Measurements from ENCODE around the gene PPAT.

Gene PPAT

GRCh38 chr4:56433280-56433679 lies 2.1 kb downstream of the PPAT start:
- H3K27ac ChIP-seq (ENCODE audit: low read depth, low read length): no peak overlapping the region
- no peaks in the 10 kb centered on the region for H3K9me3 ChIP-seq (ENCODE audit: control insufficient read depth, insufficient read depth, low read depth, low read length)
- H3K4me3 ChIP-seq (ENCODE audit: low read depth, low read length): peak overlapping the region; percentile 93
- no peaks in the 10 kb centered on the region for H3K27me3 ChIP-seq (ENCODE audit: control insufficient read depth, insufficient read depth, low read length)
- no peaks in the 10 kb centered on the region for H3K36me3 ChIP-seq (ENCODE audit: control insufficient read depth, insufficient read depth, low read length)
- peak overlapping the region; percentile 25 for H3K9ac ChIP-seq (ENCODE audit: low read length)
- peaks cover 4% of the 10 kb centered on the region; the same call in 1 of the 2 replicates for H3K4me1 ChIP-seq (ENCODE audit: control insufficient read depth, insufficient read depth, low read length)

- Histone ChIP-seq H3K36me3 (ENCODE audit: control insufficient read depth, insufficient read depth, low read length) (peaks cover 8% of the 10 kb centered on the region; the same call in 1 of the 2 replicates), H3K27ac (ENCODE audit: low read depth, low read length) (no peak overlapping the region), H3K27me3 (ENCODE audit: control insufficient read depth, insufficient read depth, low read length) (no peaks in the 10 kb centered on the region), H3K4me3 (ENCODE audit: low read depth, low read length) (no peak overlapping the region), H3K4me1 (ENCODE audit: control insufficient read depth, insufficient read depth, low read length) (peaks cover 11% of the 10 kb centered on the region), H3K9me3 (ENCODE audit: control insufficient read depth, insufficient read depth, low read depth, low read length) (peaks cover 2% of the 10 kb centered on the region; the same call in 1 of the 2 replicates), H3K9ac (ENCODE audit: low read length) (no peak overlapping the region)
Measured at GRCh38 chr4:56430203-56430602, 5.2 kb downstream of the PPAT start.

- no peak overlapping the region for H3K9ac ChIP-seq (ENCODE audit: low read length)
- H3K27ac ChIP-seq (ENCODE audit: low read depth, low read length): no peak overlapping the region
- H3K4me1 ChIP-seq (ENCODE audit: control insufficient read depth, insufficient read depth, low read length): peaks cover 19% of the 10 kb centered on the region
- H3K4me3 ChIP-seq (ENCODE audit: low read depth, low read length): no peak overlapping the region
- peaks cover 17% of the 10 kb centered on the region; the same call in 1 of the 2 replicates for H3K36me3 ChIP-seq (ENCODE audit: control insufficient read depth, insufficient read depth, low read length)
- H3K27me3 ChIP-seq (ENCODE audit: control insufficient read depth, insufficient read depth, low read length): no peaks in the 10 kb centered on the region
- peaks cover 2% of the 10 kb centered on the region; the same call in 1 of the 2 replicates for H3K9me3 ChIP-seq (ENCODE audit: control insufficient read depth, insufficient read depth, low read depth, low read length)
Measured at GRCh38 chr4:56427179-56427578, 8.2 kb downstream of the PPAT start.

- Histone ChIP-seq H3K9ac (ENCODE audit: low read length) (no peak overlapping the region), H3K4me3 (ENCODE audit: low read depth, low read length) (no peak overlapping the region), H3K9me3 (ENCODE audit: control insufficient read depth, insufficient read depth, low read depth, low read length) (peaks cover 6% of the 10 kb centered on the region; the same call in 1 of the 2 replicates), H3K36me3 (ENCODE audit: control insufficient read depth, insufficient read depth, low read length) (peaks cover 22% of the 10 kb centered on the region), H3K4me1 (ENCODE audit: control insufficient read depth, insufficient read depth, low read length) (peaks cover 15% of the 10 kb centered on the region), H3K27ac (ENCODE audit: low read depth, low read length) (no peak overlapping the region), H3K27me3 (ENCODE audit: control insufficient read depth, insufficient read depth, low read length) (no peaks in the 10 kb centered on the region)
Measured at GRCh38 chr4:56426273-56426672, 9.1 kb downstream of the PPAT start.

- Histone ChIP-seq H3K27me3 (ENCODE audit: control insufficient read depth, insufficient read depth, low read length) (no peaks in the 10 kb centered on the region), H3K4me1 (ENCODE audit: control insufficient read depth, insufficient read depth, low read length) (peaks cover 15% of the 10 kb centered on the region), H3K36me3 (ENCODE audit: control insufficient read depth, insufficient read depth, low read length) (peaks cover 29% of the 10 kb centered on the region), H3K9ac (ENCODE audit: low read length) (no peak overlapping the region), H3K27ac (ENCODE audit: low read depth, low read length) (peak overlapping the region; percentile 43; the same call in 1 of the 2 replicates), H3K4me3 (ENCODE audit: low read depth, low read length) (peak overlapping the region; percentile 39), H3K9me3 (ENCODE audit: control insufficient read depth, insufficient read depth, low read depth, low read length) (peaks cover 6% of the 10 kb centered on the region; the same call in 1 of the 2 replicates)
Measured at GRCh38 chr4:56425518-56425917, 9.9 kb downstream of the PPAT start.

- H3K9me3 ChIP-seq (ENCODE audit: control insufficient read depth, insufficient read depth, low read depth, low read length): peaks cover 6% of the 10 kb centered on the region; the same call in 1 of the 2 replicates
- peak overlapping the region; percentile 27; the same call in 1 of the 2 replicates for H3K4me3 ChIP-seq (ENCODE audit: low read depth, low read length)
- peaks cover 29% of the 10 kb centered on the region for H3K36me3 ChIP-seq (ENCODE audit: control insufficient read depth, insufficient read depth, low read length)
- peaks cover 15% of the 10 kb centered on the region for H3K4me1 ChIP-seq (ENCODE audit: control insufficient read depth, insufficient read depth, low read length)
- no peaks in the 10 kb centered on the region for H3K27me3 ChIP-seq (ENCODE audit: control insufficient read depth, insufficient read depth, low read length)
- H3K27ac ChIP-seq (ENCODE audit: low read depth, low read length): peak overlapping the region; percentile 43; the same call in 1 of the 2 replicates
- no peak overlapping the region for H3K9ac ChIP-seq (ENCODE audit: low read length)
Measured at GRCh38 chr4:56424697-56425514, 10.5 kb downstream of the PPAT start.

GRCh38 chr4:56424176-56424575 lies 11.2 kb downstream of the PPAT start:
- H3K9ac ChIP-seq (ENCODE audit: low read length): no peak overlapping the region
- peaks cover 15% of the 10 kb centered on the region for H3K4me1 ChIP-seq (ENCODE audit: control insufficient read depth, insufficient read depth, low read length)
- peaks cover 29% of the 10 kb centered on the region for H3K36me3 ChIP-seq (ENCODE audit: control insufficient read depth, insufficient read depth, low read length)
- no peaks in the 10 kb centered on the region for H3K27me3 ChIP-seq (ENCODE audit: control insufficient read depth, insufficient read depth, low read length)
- peaks cover 6% of the 10 kb centered on the region; the same call in 1 of the 2 replicates for H3K9me3 ChIP-seq (ENCODE audit: control insufficient read depth, insufficient read depth, low read depth, low read length)
- H3K4me3 ChIP-seq (ENCODE audit: low read depth, low read length): no peak overlapping the region
- H3K27ac ChIP-seq (ENCODE audit: low read depth, low read length): 0 out of 2 replicates have a peak overlapping the region, but pooled peaks have one; percentile 9

- H3K4me3 ChIP-seq (ENCODE audit: low read depth, low read length): no peak overlapping the region
- no peaks in the 10 kb centered on the region for H3K27me3 ChIP-seq (ENCODE audit: control insufficient read depth, insufficient read depth, low read length)
- no peak overlapping the region for H3K27ac ChIP-seq (ENCODE audit: low read depth, low read length)
Measured at GRCh38 chr4:56417396-56417795, 18.0 kb downstream of the PPAT start.

GRCh38 chr4:56416349-56416748 lies 19.1 kb downstream of the PPAT start:
- no peak overlapping the region for H3K27ac ChIP-seq (ENCODE audit: low read depth, low read length)
- H3K4me1 ChIP-seq (ENCODE audit: control insufficient read depth, insufficient read depth, low read length): peaks cover 13% of the 10 kb centered on the region
- H3K9me3 ChIP-seq (ENCODE audit: control insufficient read depth, insufficient read depth, low read depth, low read length): peaks cover under 1% of the 10 kb centered on the region; the same call in 1 of the 2 replicates
- H3K9ac ChIP-seq (ENCODE audit: low read length): no peak overlapping the region
- no peaks in the 10 kb centered on the region for H3K27me3 ChIP-seq (ENCODE audit: control insufficient read depth, insufficient read depth, low read length)
- H3K4me3 ChIP-seq (ENCODE audit: low read depth, low read length): no peak overlapping the region
- peaks cover 8% of the 10 kb centered on the region for H3K36me3 ChIP-seq (ENCODE audit: control insufficient read depth, insufficient read depth, low read length)

More at GRCh38 chr4:56417396-56417795, 18.0 kb downstream of the PPAT start:
- Histone ChIP-seq H3K9ac (ENCODE audit: low read length) (no peak overlapping the region), H3K9me3 (ENCODE audit: control insufficient read depth, insufficient read depth, low read depth, low read length) (peaks cover 4% of the 10 kb centered on the region; the same call in 1 of the 2 replicates), H3K36me3 (ENCODE audit: control insufficient read depth, insufficient read depth, low read length) (peaks cover 13% of the 10 kb centered on the region), H3K4me1 (ENCODE audit: control insufficient read depth, insufficient read depth, low read length) (peaks cover 5% of the 10 kb centered on the region; the same call in 1 of the 2 replicates)

GRCh38 chr4:56414135-56414670 lies 21.2 kb downstream of the PPAT start:
- Histone ChIP-seq H3K36me3 (ENCODE audit: control insufficient read depth, insufficient read depth, low read length) (no peaks in the 10 kb centered on the region), H3K4me3 (ENCODE audit: low read depth, low read length) (no peak overlapping the region), H3K9me3 (ENCODE audit: control insufficient read depth, insufficient read depth, low read depth, low read length) (no peaks in the 10 kb centered on the region), H3K27me3 (ENCODE audit: control insufficient read depth, insufficient read depth, low read length) (no peaks in the 10 kb centered on the region), H3K27ac (ENCODE audit: low read depth, low read length) (no peak overlapping the region), H3K9ac (ENCODE audit: low read length) (no peak overlapping the region), H3K4me1 (ENCODE audit: control insufficient read depth, insufficient read depth, low read length) (peaks cover 32% of the 10 kb centered on the region)

Data from HUES6 (cell line).